ENCODE data around the gene FIP1L1.

DNA sequence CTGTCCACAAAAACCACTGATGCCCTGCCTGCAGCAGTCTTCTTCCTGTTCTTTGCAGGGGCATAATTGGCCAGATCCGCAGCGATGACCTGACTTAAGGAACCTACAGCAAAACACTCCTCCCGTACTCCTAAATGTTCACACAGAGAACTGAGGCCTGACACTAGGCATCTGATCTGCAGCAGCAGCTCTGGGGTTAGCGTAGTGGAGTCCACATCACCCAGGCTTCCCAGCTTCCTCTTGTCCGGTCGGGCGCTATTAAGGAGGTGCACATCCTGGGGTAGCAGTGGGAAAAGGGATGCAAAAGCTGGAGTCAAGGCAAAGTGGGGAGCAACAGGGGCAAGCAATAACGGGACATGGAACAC lies 12.3 kb upstream of the FIP1L1 start:
- TF ChIP-seq, protein P1, sequence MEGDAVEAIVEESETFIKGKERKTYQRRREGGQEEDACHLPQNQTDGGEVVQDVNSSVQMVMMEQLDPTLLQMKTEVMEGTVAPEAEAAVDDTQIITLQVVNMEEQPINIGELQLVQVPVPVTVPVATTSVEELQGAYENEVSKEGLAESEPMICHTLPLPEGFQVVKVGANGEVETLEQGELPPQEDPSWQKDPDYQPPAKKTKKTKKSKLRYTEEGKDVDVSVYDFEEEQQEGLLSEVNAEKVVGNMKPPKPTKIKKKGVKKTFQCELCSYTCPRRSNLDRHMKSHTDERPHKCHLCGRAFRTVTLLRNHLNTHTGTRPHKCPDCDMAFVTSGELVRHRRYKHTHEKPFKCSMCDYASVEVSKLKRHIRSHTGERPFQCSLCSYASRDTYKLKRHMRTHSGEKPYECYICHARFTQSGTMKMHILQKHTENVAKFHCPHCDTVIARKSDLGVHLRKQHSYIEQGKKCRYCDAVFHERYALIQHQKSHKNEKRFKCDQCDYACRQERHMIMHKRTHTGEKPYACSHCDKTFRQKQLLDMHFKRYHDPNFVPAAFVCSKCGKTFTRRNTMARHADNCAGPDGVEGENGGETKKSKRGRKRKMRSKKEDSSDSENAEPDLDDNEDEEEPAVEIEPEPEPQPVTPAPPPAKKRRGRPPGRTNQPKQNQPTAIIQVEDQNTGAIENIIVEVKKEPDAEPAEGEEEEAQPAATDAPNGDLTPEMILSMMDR (IDR thresholded peaks at IDR 0.05), result no peak
- no peak for TF ChIP-seq SMC3 (IDR thresholded peaks at IDR 0.05; ENCODE audit: low read depth, low read length)
- TF ChIP-seq, protein P2, sequence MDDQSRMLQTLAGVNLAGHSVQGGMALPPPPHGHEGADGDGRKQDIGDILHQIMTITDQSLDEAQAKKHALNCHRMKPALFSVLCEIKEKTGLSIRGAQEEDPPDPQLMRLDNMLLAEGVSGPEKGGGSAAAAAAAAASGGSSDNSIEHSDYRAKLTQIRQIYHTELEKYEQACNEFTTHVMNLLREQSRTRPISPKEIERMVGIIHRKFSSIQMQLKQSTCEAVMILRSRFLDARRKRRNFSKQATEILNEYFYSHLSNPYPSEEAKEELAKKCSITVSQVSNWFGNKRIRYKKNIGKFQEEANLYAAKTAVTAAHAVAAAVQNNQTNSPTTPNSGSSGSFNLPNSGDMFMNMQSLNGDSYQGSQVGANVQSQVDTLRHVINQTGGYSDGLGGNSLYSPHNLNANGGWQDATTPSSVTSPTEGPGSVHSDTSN (IDR thresholded peaks at IDR 0.05), result no peak
- TF ChIP-seq, protein P3, sequence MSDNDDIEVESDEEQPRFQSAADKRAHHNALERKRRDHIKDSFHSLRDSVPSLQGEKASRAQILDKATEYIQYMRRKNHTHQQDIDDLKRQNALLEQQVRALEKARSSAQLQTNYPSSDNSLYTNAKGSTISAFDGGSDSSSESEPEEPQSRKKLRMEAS (IDR thresholded peaks at IDR 0.05; ENCODE audit: low read depth), result no peak
- TF ChIP-seq JUND (IDR thresholded peaks at IDR 0.05), result no peak
- TF ChIP-seq RXRA (IDR thresholded peaks at IDR 0.05; ENCODE audit: borderline replicate concordance, low read depth), result no peak
